ENCODE measurements around the gene PNCK. TPM values are rescaled to one million over a fixed set of nuclear protein-coding genes. Genes with fewer than 3 reads are reported as not detected.

The PNCK gene
- polyA plus RNA-seq (2013, experiment 1 of 2), result 0.41 TPM
- polyA plus RNA-seq (2013, experiment 2 of 2), result 0.39 TPM

GRCh38 chrX:153673428-153674218 is at the start of gene PNCK:
Gene PNCK (minus strand): TSS chrX:153673813. CDS start chrX:153673076, 737 bp downstream.
- H3K18ac ChIP-seq (ENCODE audit: low read length), result no peak within 1 kb of the TSS
- no peak within 1 kb of the TSS for H4K8ac ChIP-seq (ENCODE audit: low read depth, low read length)
- H3K4ac ChIP-seq (ENCODE audit: low read depth, low read length), result no peak within 1 kb of the TSS
- no peaks in the 10 kb centered on the region for H3K79me1 ChIP-seq (ENCODE audit: low read length)
- WGBS (ENCODE audit: extremely low coverage, insufficient coverage, low lambda C conversion rate), result no CpG with 5 or more reads among the region's 98 CpGs
- H3K4me3 ChIP-seq (ENCODE audit: low read length), result no peak within 1 kb of the TSS
- no peak within 1 kb of the TSS for H2AK5ac ChIP-seq (ENCODE audit: low read length)
- H3K4me1 ChIP-seq (ENCODE audit: control insufficient read depth, low read depth, low read length), result no peaks in the 10 kb centered on the region
- H2BK15ac ChIP-seq (replicated peaks; ENCODE audit: low read depth), result no peak within 1 kb of the TSS
- no peak within 1 kb of the TSS for H3K9ac ChIP-seq (ENCODE audit: low read length)
- H3K56ac ChIP-seq (ENCODE audit: low read length), result no peak within 1 kb of the TSS
- DNase-seq, result no peak
- no peak within 1 kb of the TSS for H4K5ac ChIP-seq (ENCODE audit: low read length)
- H3K4me2 ChIP-seq (ENCODE audit: low read length), result no peak within 1 kb of the TSS
- no peak within 1 kb of the TSS for H2BK5ac ChIP-seq (ENCODE audit: low read length)
- H3K36me3 ChIP-seq (ENCODE audit: control insufficient read depth, insufficient read depth, low read length), result no peaks in the 10 kb centered on the region
- no peaks in the 10 kb centered on the region for H3K27me3 ChIP-seq (ENCODE audit: insufficient read depth, low read length, poor library complexity)
- no peak within 1 kb of the TSS for H3K27ac ChIP-seq (ENCODE audit: low read depth, low read length)
- no peaks in the 10 kb centered on the region for H3K79me2 ChIP-seq (ENCODE audit: control insufficient read depth, insufficient read depth, low read length)
- no peak within 1 kb of the TSS for H2BK120ac ChIP-seq (ENCODE audit: low read depth, low read length)
- no peak within 1 kb of the TSS for H3K23ac ChIP-seq (ENCODE audit: low read length)

GRCh38 chrX:153722704-153723350 is 49.2 kb upstream of the PNCK start:
- Histone ChIP-seq H2AK5ac (ENCODE audit: low read length) (no peak overlapping the region), H2BK15ac (replicated peaks; ENCODE audit: low read depth) (no peak overlapping the region), H3K27ac (ENCODE audit: low read depth, low read length) (peak overlapping the region; percentile 92), H3K4ac (ENCODE audit: low read depth, low read length) (no peak overlapping the region), H4K5ac (ENCODE audit: low read length) (no peak overlapping the region), H3K4me1 (ENCODE audit: control insufficient read depth, low read depth, low read length) (peaks cover 3% of the 10 kb centered on the region), H3K79me1 (ENCODE audit: low read length) (no peaks in the 10 kb centered on the region), H4K8ac (ENCODE audit: low read depth, low read length) (no peak overlapping the region), H3K18ac (ENCODE audit: low read length) (no peak overlapping the region), H3K23ac (ENCODE audit: low read length) (no peak overlapping the region), H3K36me3 (ENCODE audit: control insufficient read depth, insufficient read depth, low read length) (peaks cover 2% of the 10 kb centered on the region), H3K27me3 (ENCODE audit: insufficient read depth, low read length, poor library complexity) (no peaks in the 10 kb centered on the region), H3K56ac (ENCODE audit: low read length) (peak overlapping the region; percentile 89), H2BK5ac (ENCODE audit: low read length) (no peak overlapping the region), H2BK120ac (ENCODE audit: low read depth, low read length) (no peak overlapping the region), H3K4me2 (ENCODE audit: low read length) (peak overlapping the region; percentile 55), H3K79me2 (ENCODE audit: control insufficient read depth, insufficient read depth, low read length) (peaks cover 25% of the 10 kb centered on the region), H3K4me3 (ENCODE audit: low read length) (peak overlapping the region; percentile 72), H3K9ac (ENCODE audit: low read length) (peak overlapping the region; percentile 87)
- no peak for DNase-seq
- no CpG with 5 or more reads among the region's 12 CpGs for WGBS (ENCODE audit: extremely low coverage, insufficient coverage, low lambda C conversion rate)

GRCh38 chrX:153719701-153720100 is 46.1 kb upstream of the PNCK start:
- no peak overlapping the region for H2BK15ac ChIP-seq (replicated peaks; ENCODE audit: low read depth)
- no peaks in the 10 kb centered on the region for H3K27me3 ChIP-seq (ENCODE audit: insufficient read depth, low read length, poor library complexity)
- no peak overlapping the region for H4K8ac ChIP-seq (ENCODE audit: low read depth, low read length)
- WGBS (ENCODE audit: extremely low coverage, insufficient coverage, low lambda C conversion rate), result no CpG with 5 or more reads among the region's 2 CpGs
- H2BK120ac ChIP-seq (ENCODE audit: low read depth, low read length), result no peak overlapping the region
- no peak overlapping the region for H3K4ac ChIP-seq (ENCODE audit: low read depth, low read length)
- peaks cover 17% of the 10 kb centered on the region for H3K79me2 ChIP-seq (ENCODE audit: control insufficient read depth, insufficient read depth, low read length)
- H3K56ac ChIP-seq (ENCODE audit: low read length), result no peak overlapping the region
- H3K4me1 ChIP-seq (ENCODE audit: control insufficient read depth, low read depth, low read length), result no peaks in the 10 kb centered on the region
- no peak overlapping the region for H3K27ac ChIP-seq (ENCODE audit: low read depth, low read length)
- no peaks in the 10 kb centered on the region for H3K79me1 ChIP-seq (ENCODE audit: low read length)
- no peak overlapping the region for H3K4me3 ChIP-seq (ENCODE audit: low read length)
- H3K36me3 ChIP-seq (ENCODE audit: control insufficient read depth, insufficient read depth, low read length), result peaks cover 6% of the 10 kb centered on the region
- H3K23ac ChIP-seq (ENCODE audit: low read length), result no peak overlapping the region
- H3K18ac ChIP-seq (ENCODE audit: low read length), result no peak overlapping the region
- H3K4me2 ChIP-seq (ENCODE audit: low read length), result no peak overlapping the region
- no peak overlapping the region for H2BK5ac ChIP-seq (ENCODE audit: low read length)
- H2AK5ac ChIP-seq (ENCODE audit: low read length), result no peak overlapping the region
- H3K9ac ChIP-seq (ENCODE audit: low read length), result no peak overlapping the region
- no peak overlapping the region for H4K5ac ChIP-seq (ENCODE audit: low read length)
- no peak for DNase-seq

- Histone ChIP-seq H3K79me1 (ENCODE audit: low read length) (no peaks in the 10 kb centered on the region), H3K9ac (ENCODE audit: low read length) (no peak overlapping the region), H3K4me1 (ENCODE audit: control insufficient read depth, low read depth, low read length) (no peaks in the 10 kb centered on the region), H3K79me2 (ENCODE audit: control insufficient read depth, insufficient read depth, low read length) (peaks cover 17% of the 10 kb centered on the region), H4K8ac (ENCODE audit: low read depth, low read length) (no peak overlapping the region), H2BK5ac (ENCODE audit: low read length) (no peak overlapping the region), H3K36me3 (ENCODE audit: control insufficient read depth, insufficient read depth, low read length) (peaks cover 6% of the 10 kb centered on the region), H3K4me2 (ENCODE audit: low read length) (no peak overlapping the region), H2AK5ac (ENCODE audit: low read length) (no peak overlapping the region), H3K27me3 (ENCODE audit: insufficient read depth, low read length, poor library complexity) (no peaks in the 10 kb centered on the region), H3K27ac (ENCODE audit: low read depth, low read length) (no peak overlapping the region), H3K56ac (ENCODE audit: low read length) (no peak overlapping the region), H3K4me3 (ENCODE audit: low read length) (no peak overlapping the region), H2BK15ac (replicated peaks; ENCODE audit: low read depth) (no peak overlapping the region), H3K4ac (ENCODE audit: low read depth, low read length) (no peak overlapping the region), H2BK120ac (ENCODE audit: low read depth, low read length) (no peak overlapping the region), H4K5ac (ENCODE audit: low read length) (no peak overlapping the region), H3K18ac (ENCODE audit: low read length) (no peak overlapping the region), H3K23ac (ENCODE audit: low read length) (no peak overlapping the region)
- no CpG with 5 or more reads among the region's 2 CpGs for WGBS (ENCODE audit: extremely low coverage, insufficient coverage, low lambda C conversion rate)
- DNase-seq, result no peak
These were observed 45.6 kb upstream of the PNCK start for GRCh38 chrX:153719238-153719637.

- Histone ChIP-seq H3K79me2 (ENCODE audit: control insufficient read depth, insufficient read depth, low read length) (peaks cover 6% of the 10 kb centered on the region), H3K23ac (ENCODE audit: low read length) (no peak overlapping the region), H3K27me3 (ENCODE audit: insufficient read depth, low read length, poor library complexity) (no peaks in the 10 kb centered on the region), H3K9ac (ENCODE audit: low read length) (no peak overlapping the region), H3K18ac (ENCODE audit: low read length) (no peak overlapping the region), H2BK120ac (ENCODE audit: low read depth, low read length) (no peak overlapping the region), H3K27ac (ENCODE audit: low read depth, low read length) (no peak overlapping the region), H3K4me3 (ENCODE audit: low read length) (no peak overlapping the region), H2BK15ac (replicated peaks; ENCODE audit: low read depth) (no peak overlapping the region), H4K8ac (ENCODE audit: low read depth, low read length) (no peak overlapping the region), H3K4me1 (ENCODE audit: control insufficient read depth, low read depth, low read length) (no peaks in the 10 kb centered on the region), H4K5ac (ENCODE audit: low read length) (no peak overlapping the region), H3K4me2 (ENCODE audit: low read length) (no peak overlapping the region), H3K36me3 (ENCODE audit: control insufficient read depth, insufficient read depth, low read length) (peaks cover 11% of the 10 kb centered on the region), H3K79me1 (ENCODE audit: low read length) (no peaks in the 10 kb centered on the region), H2AK5ac (ENCODE audit: low read length) (no peak overlapping the region), H2BK5ac (ENCODE audit: low read length) (no peak overlapping the region), H3K4ac (ENCODE audit: low read depth, low read length) (no peak overlapping the region), H3K56ac (ENCODE audit: low read length) (no peak overlapping the region)
- WGBS (ENCODE audit: extremely low coverage, insufficient coverage, low lambda C conversion rate), result no CpG with 5 or more reads among the region's 9 CpGs
- no peak for DNase-seq
These were observed 43.8 kb upstream of the PNCK start for GRCh38 chrX:153717445-153717844.
